GM12878 (cell line): ENCODE results near the gene ZSCAN9. TPM values are rescaled to one million over a fixed set of nuclear protein-coding genes. Genes with fewer than 3 reads are reported as not detected.

Experiments used
- ATF7 ChIP-seq: fragments of 450-650 bp; IDR thresholded peaks from 2 replicates; pipeline ENCODE4 v1.6.1; 2016; ENCODE audit warnings: low read depth, mild to moderate bottlenecking
- BACH1 ChIP-seq: fragments of 450-650 bp; IDR thresholded peaks from 2 replicates; pipeline ENCODE4 v1.6.1; 2017; ENCODE audit warnings: mild to moderate bottlenecking, borderline replicate concordance
- CBFB ChIP-seq: IDR thresholded peaks from 2 replicates; pipeline ENCODE4 v1.6.1; 2016; ENCODE audit warnings: antibody characterized with exemption, low read depth
- CHD2 ChIP-seq: IDR thresholded peaks from 2 replicates; pipeline ENCODE4 v1.6.1; 2011; ENCODE audit warnings: low read depth, low read length, improper control_type of control experiment, borderline replicate concordance
- CREM ChIP-seq: IDR thresholded peaks from 2 replicates; pipeline ENCODE4 v1.6.1; 2014; ENCODE audit warnings: antibody characterized with exemption, low read depth
- GABPA ChIP-seq: IDR thresholded peaks from 2 replicates; pipeline ENCODE4 v1.6.1; 2014; ENCODE audit warnings: antibody characterized with exemption, low read depth, mild to moderate bottlenecking, inconsistent platforms
- IKZF2 ChIP-seq, 2 experiments: fragments of 450-650 bp; IDR thresholded peaks; 2 replicates each; pipeline ENCODE4 v1.6.1; 2017; ENCODE audit warnings: mild to moderate bottlenecking in 2 of 2, moderate library complexity in 2 of 2
- MTA2 ChIP-seq: fragments of 450-650 bp; IDR thresholded peaks from 2 replicates; pipeline ENCODE4 v1.6.1; 2016; ENCODE audit warnings: low read depth, mild to moderate bottlenecking, moderate library complexity
- NR2F1 ChIP-seq: fragments of 450-650 bp; conservative IDR thresholded peaks from 2 replicates; pipeline ENCODE4 v1.6.1; 2017; ENCODE audit warnings: mild to moderate bottlenecking
- PAX5 ChIP-seq: IDR thresholded peaks from 2 replicates; pipeline ENCODE4 v1.6.1; 2011; ENCODE audit warnings: low read depth, low read length, borderline replicate concordance
- RAD21 ChIP-seq: IDR thresholded peaks from 2 replicates; pipeline ENCODE4 v1.6.1; 2011; ENCODE audit warnings: mild to moderate bottlenecking, low read depth, low read length, moderate library complexity; ENCODE audit not compliant: insufficient read depth
- RAD51 ChIP-seq: fragments of 450-650 bp; IDR thresholded peaks from 2 replicates; pipeline ENCODE4 v1.6.1; 2016; ENCODE audit warnings: moderate library complexity, mild to moderate bottlenecking, inconsistent platforms
- RBBP5 ChIP-seq: fragments of 200-600 bp; sonication (generic); conservative IDR thresholded peaks from 2 replicates; pipeline ENCODE4 v1.6.1; 2016
- RUNX3 ChIP-seq: IDR thresholded peaks from 2 replicates; pipeline ENCODE4 v1.6.1; 2012; ENCODE audit warnings: low read length, inconsistent platforms
- SIN3A ChIP-seq: IDR thresholded peaks from 2 replicates; pipeline ENCODE4 v1.6.1; 2012; ENCODE audit warnings: low read depth, low read length, improper control_type of control experiment
- SMAD5 ChIP-seq: IDR thresholded peaks from 2 replicates; pipeline ENCODE4 v1.6.1; 2016; ENCODE audit warnings: antibody characterized with exemption, low read depth
- SREBF2 ChIP-seq: IDR thresholded peaks from 2 replicates; pipeline ENCODE4 v1.6.1; 2012; ENCODE audit warnings: mild to moderate bottlenecking, low read length
- SRF ChIP-seq, 2 experiments: IDR thresholded peaks; 2 replicates each; pipeline ENCODE4 v1.6.1; 2011; ENCODE audit warnings: low read depth in 2 of 2, low read length in 2 of 2, mild to moderate bottlenecking in 1 of 2, moderate library complexity in 1 of 2
- STAT1 ChIP-seq: fragments of 450-650 bp; conservative IDR thresholded peaks from 2 replicates; pipeline ENCODE4 v1.6.1; 2014; ENCODE audit warnings: antibody characterized with exemption, mild to moderate bottlenecking
- TBL1XR1 ChIP-seq: IDR thresholded peaks from 2 replicates; pipeline ENCODE4 v1.6.1; 2012; ENCODE audit warnings: low read depth, low read length, improper control_type of control experiment
- TCF7 ChIP-seq: IDR thresholded peaks from 2 replicates; pipeline ENCODE4 v1.6.1; 2014; ENCODE audit warnings: antibody characterized with exemption, borderline replicate concordance
- WRNIP1 ChIP-seq: IDR thresholded peaks from 2 replicates; pipeline ENCODE4 v1.6.1; 2011; ENCODE audit warnings: low read depth, low read length, improper control_type of control experiment, borderline replicate concordance
- ZNF207 ChIP-seq: fragments of 450-650 bp; IDR thresholded peaks from 2 replicates; pipeline ENCODE4 v1.6.1; 2014; ENCODE audit warnings: antibody characterized with exemption, mild to moderate bottlenecking, borderline replicate concordance
- ZZZ3 ChIP-seq: IDR thresholded peaks from 2 replicates; pipeline ENCODE4 v1.6.1; 2011; ENCODE audit warnings: low read depth; ENCODE audit not compliant: control insufficient read depth, insufficient read length
- polyA plus RNA-seq, 11 experiments: library from polyadenylated mRNA; depleted of rRNA in 4 of 11; unstranded in 6 of 11; stranded (reverse) in 5 of 11; fragments of >200 nt; fragmentation: Nextera tagmentation in 4 of 11; fragmentation: Illumina TruSeq in 1 of 11; extraction: Ambion mirVana in 4 of 11; extraction: Trizol in 1 of 11; gene quantifications; 1 replicate in 1 of 11; 2 replicates in 10 of 11; pipeline versions ENCODE4 v1.2.1 to v1.2.3, GENCODE V29; 2011 to 2016; ENCODE audit warnings: inconsistent platforms in 2 of 11, missing spikeins in 2 of 11, low read depth in 1 of 11
- total RNA-seq, 4 experiments: library from RNA; depleted of rRNA in 3 of 4; stranded (reverse); fragments of >200 nt in 3 of 4; fragmentation: Illumina TruSeq in 1 of 4; extraction: Trizol in 1 of 4; gene quantifications; 2 replicates each; pipeline versions ENCODE4 v1.2.1 to v1.2.3, GENCODE V29; 2013 to 2021
- TF ChIP-seq, protein P1 (sequence below): fragments of 450-650 bp; IDR thresholded peaks from 2 replicates; pipeline ENCODE4 v1.6.1; 2016; ENCODE audit warnings: mild to moderate bottlenecking
- TF ChIP-seq, protein P2 (sequence below): IDR thresholded peaks from 2 replicates; pipeline ENCODE4 v1.6.1; 2012; ENCODE audit warnings: low read depth, low read length, improper control_type of control experiment
- TF ChIP-seq, protein P3 (sequence below): fragments of 450-650 bp; IDR thresholded peaks from 2 replicates; pipeline ENCODE4 v1.6.1; 2016; ENCODE audit warnings: mild to moderate bottlenecking
- TF ChIP-seq, protein P4 (sequence below): fragments of 450-650 bp; IDR thresholded peaks from 2 replicates; pipeline ENCODE4 v1.6.1; 2017; ENCODE audit warnings: low read depth, mild to moderate bottlenecking, moderate library complexity

ZSCAN9 gene
- total and polyA plus RNA-seq, 10 of the 15 experiments (the other 5 are each of a cell fraction or from before 2014, with no cell fraction given), result 8.1 to 28.7 (median 17.4) TPM

DNA sequence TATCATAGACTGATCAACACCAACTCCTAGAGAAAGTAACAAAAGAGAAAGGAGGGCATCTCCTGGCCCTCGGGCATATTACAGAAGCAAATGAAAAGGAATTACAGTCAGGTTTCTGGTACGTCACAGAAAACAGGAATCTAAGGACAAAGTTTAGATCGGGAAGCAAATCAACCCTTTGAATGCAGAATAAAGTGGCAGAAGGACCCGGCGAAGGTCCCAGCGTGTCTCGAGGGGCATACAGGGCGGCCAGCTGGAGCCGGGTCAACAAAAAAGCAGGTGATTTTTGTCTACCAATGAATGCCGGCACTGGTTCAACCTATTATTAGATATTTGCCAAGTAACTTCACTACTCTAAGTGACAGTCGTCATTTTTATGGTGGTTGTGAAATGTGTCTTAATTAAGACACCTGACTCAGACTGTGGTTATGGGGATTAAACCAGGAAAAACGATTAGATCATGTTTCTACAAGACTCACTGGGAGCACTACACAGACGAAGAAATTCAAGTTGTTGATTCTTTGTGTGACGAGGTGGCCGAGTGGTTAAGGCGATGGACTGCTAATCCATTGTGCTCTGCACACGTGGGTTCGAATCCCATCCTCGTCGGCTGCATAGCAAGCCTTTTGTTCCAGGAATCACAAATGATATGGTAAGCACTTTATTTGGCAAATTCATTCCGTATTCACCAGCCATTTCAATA, 12.4 kb upstream of the ZSCAN9 start (continued):
- TF ChIP-seq, protein P1, sequence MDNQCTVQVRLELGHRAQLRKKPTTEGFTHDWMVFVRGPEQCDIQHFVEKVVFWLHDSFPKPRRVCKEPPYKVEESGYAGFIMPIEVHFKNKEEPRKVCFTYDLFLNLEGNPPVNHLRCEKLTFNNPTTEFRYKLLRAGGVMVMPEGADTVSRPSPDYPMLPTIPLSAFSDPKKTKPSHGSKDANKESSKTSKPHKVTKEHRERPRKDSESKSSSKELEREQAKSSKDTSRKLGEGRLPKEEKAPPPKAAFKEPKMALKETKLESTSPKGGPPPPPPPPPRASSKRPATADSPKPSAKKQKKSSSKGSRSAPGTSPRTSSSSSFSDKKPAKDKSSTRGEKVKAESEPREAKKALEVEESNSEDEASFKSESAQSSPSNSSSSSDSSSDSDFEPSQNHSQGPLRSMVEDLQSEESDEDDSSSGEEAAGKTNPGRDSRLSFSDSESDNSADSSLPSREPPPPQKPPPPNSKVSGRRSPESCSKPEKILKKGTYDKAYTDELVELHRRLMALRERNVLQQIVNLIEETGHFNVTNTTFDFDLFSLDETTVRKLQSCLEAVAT, result peak; percentile 80
- peak; percentile 86 for TF ChIP-seq ATF7
- TF ChIP-seq TCF7, result peak; percentile 31; the same call in 1 of the 2 replicates
- TF ChIP-seq, protein P2, sequence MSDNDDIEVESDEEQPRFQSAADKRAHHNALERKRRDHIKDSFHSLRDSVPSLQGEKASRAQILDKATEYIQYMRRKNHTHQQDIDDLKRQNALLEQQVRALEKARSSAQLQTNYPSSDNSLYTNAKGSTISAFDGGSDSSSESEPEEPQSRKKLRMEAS, result peak; percentile 33; the same call in 1 of the 2 replicates
- TF ChIP-seq SRF (IDR thresholded peaks at IDR 0.05; ENCODE audit: low read depth in 2 of 2, low read length in 2 of 2), result no peak
- peak; percentile 62 for TF ChIP-seq RAD21
- TF ChIP-seq SREBF2, result peak; percentile 90
- peak; percentile 23; the same call in 1 of the 2 replicates for TF ChIP-seq NR2F1
- peak; percentile 58; the same call in 1 of the 2 replicates for TF ChIP-seq CREM
- TF ChIP-seq ZZZ3, result no peak
- TF ChIP-seq WRNIP1, result no peak
- 0 out of 2 replicates have a peak, but pooled peaks have one; percentile 31 for TF ChIP-seq STAT1
- no peak for TF ChIP-seq RBBP5
- TF ChIP-seq PAX5, result 0 out of 2 replicates have a peak, but pooled peaks have one; percentile 6
- peak; percentile 52 to 57 for TF ChIP-seq IKZF2 (IDR thresholded peaks at IDR 0.05)
- TF ChIP-seq RAD51, result peak; percentile 75
- TF ChIP-seq MTA2, result peak; percentile 52; the same call in 1 of the 2 replicates
- TF ChIP-seq ZNF207, result no peak
- peak; percentile 53; the same call in 1 of the 2 replicates for TF ChIP-seq GABPA
- no peak for TF ChIP-seq BACH1
- 0 out of 2 replicates have a peak, but pooled peaks have one; percentile 59 for TF ChIP-seq SIN3A
- no peak for TF ChIP-seq CHD2
- TF ChIP-seq, protein P3, sequence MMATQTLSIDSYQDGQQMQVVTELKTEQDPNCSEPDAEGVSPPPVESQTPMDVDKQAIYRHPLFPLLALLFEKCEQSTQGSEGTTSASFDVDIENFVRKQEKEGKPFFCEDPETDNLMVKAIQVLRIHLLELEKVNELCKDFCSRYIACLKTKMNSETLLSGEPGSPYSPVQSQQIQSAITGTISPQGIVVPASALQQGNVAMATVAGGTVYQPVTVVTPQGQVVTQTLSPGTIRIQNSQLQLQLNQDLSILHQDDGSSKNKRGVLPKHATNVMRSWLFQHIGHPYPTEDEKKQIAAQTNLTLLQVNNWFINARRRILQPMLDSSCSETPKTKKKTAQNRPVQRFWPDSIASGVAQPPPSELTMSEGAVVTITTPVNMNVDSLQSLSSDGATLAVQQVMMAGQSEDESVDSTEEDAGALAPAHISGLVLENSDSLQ, result peak; percentile 65; the same call in 1 of the 2 replicates
- TF ChIP-seq TBL1XR1, result 0 out of 2 replicates have a peak, but pooled peaks have one; percentile 25
- peak; percentile 75 for TF ChIP-seq RUNX3
- TF ChIP-seq, protein P4, sequence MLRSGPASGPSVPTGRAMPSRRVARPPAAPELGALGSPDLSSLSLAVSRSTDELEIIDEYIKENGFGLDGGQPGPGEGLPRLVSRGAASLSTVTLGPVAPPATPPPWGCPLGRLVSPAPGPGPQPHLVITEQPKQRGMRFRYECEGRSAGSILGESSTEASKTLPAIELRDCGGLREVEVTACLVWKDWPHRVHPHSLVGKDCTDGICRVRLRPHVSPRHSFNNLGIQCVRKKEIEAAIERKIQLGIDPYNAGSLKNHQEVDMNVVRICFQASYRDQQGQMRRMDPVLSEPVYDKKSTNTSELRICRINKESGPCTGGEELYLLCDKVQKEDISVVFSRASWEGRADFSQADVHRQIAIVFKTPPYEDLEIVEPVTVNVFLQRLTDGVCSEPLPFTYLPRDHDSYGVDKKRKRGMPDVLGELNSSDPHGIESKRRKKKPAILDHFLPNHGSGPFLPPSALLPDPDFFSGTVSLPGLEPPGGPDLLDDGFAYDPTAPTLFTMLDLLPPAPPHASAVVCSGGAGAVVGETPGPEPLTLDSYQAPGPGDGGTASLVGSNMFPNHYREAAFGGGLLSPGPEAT, result 0 out of 2 replicates have a peak, but pooled peaks have one; percentile 20
- TF ChIP-seq CBFB, result 0 out of 2 replicates have a peak, but pooled peaks have one; percentile 57
- no peak for TF ChIP-seq SMAD5
- TF ChIP-seq, all 136 proteins: peak for 39
